ENCODE results near the gene MINDY1.

DNA sequence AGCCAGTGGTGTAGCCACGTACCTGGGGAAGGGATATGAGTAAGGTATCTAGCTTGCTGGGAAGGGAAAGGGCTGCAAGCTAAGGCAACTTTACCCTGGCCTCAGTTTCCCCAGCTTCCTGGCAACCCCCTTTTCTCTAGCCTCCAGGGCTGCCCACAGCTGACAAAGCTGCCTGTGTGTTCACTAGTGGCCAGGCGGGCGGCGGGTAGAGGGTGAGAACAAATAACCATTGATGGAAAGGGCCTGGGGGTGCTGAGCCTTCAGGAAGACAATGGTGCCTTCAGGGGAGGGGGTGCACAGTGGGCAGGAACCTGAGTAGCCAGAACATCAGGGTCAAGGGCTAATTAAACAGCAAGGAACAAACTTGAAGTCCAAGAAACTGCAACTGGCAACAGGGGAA is 38.2 kb downstream of the MINDY1 start:
- no peak for TF ChIP-seq EP300 (IDR thresholded peaks at IDR 0.05)
- TF ChIP-seq, protein P1, sequence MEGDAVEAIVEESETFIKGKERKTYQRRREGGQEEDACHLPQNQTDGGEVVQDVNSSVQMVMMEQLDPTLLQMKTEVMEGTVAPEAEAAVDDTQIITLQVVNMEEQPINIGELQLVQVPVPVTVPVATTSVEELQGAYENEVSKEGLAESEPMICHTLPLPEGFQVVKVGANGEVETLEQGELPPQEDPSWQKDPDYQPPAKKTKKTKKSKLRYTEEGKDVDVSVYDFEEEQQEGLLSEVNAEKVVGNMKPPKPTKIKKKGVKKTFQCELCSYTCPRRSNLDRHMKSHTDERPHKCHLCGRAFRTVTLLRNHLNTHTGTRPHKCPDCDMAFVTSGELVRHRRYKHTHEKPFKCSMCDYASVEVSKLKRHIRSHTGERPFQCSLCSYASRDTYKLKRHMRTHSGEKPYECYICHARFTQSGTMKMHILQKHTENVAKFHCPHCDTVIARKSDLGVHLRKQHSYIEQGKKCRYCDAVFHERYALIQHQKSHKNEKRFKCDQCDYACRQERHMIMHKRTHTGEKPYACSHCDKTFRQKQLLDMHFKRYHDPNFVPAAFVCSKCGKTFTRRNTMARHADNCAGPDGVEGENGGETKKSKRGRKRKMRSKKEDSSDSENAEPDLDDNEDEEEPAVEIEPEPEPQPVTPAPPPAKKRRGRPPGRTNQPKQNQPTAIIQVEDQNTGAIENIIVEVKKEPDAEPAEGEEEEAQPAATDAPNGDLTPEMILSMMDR (IDR thresholded peaks at IDR 0.05), result no peak

All from sigmoid colon (tissue), 4 donors.